Measurements from ENCODE around the gene WDR62. TPM values are rescaled to one million over a fixed set of nuclear protein-coding genes. Genes with fewer than 3 reads are reported as not detected.
A peak's percentile ranks its signal among the peaks of the same experiment; 100 is the strongest.

Gene WDR62
- total RNA-seq, 2 experiments from 2014 or later: 13.6 to 14.3 TPM

GRCh38 chr19:36136964-36137686 is 82.4 kb downstream of the WDR62 start:
- intact Hi-C loops (cut with DNase I, micrococcal nuclease): loop anchor here in 1 of 2 experiments (10.0 kb wide), 2 partner anchors 468 to 1178 kb away; partner anchors contain the start of gene ZNF382
- POLR2A ChIA-PET: no interaction called here
- CTCF ChIA-PET: interaction anchor here (1.3 to 2.9 kb wide), 2 partner anchors 9 to 13 kb away, joined by 3 to 18 read pairs; no protein-coding TSS in a partner anchor
- Mint-ChIP-seq H3K4me1 (peaks cover 35% of the 10 kb centered on the region), H3K36me3 (ENCODE audit: low read depth) (peaks cover 11% of the 10 kb centered on the region), H3K4me3 (no peak overlapping the region), H3K27me3 (no peaks in the 10 kb centered on the region), H3K27ac (peak overlapping the region; percentile 40), H3K9me3 (ENCODE audit: low read depth) (no peaks in the 10 kb centered on the region)
- DNase-seq (peak; percentile 44), ATAC-seq (peak; percentile 3)

- Mint-ChIP-seq H3K9me3 (ENCODE audit: low read depth) (no peaks in the 10 kb centered on the region), H3K4me3 (peak overlapping the region; percentile 97), H3K4me1 (peaks cover 26% of the 10 kb centered on the region), H3K36me3 (ENCODE audit: low read depth) (peaks cover 21% of the 10 kb centered on the region), H3K27ac (peak overlapping the region; percentile 97), H3K27me3 (no peaks in the 10 kb centered on the region)
- intact Hi-C loops (cut with DNase I, micrococcal nuclease): loop anchor here in 1 of 2 experiments (1.0 to 10.0 kb wide), 3 partner anchors 11 to 1176 kb away; partner anchors contain the start of gene ZNF382
- ATAC-seq (no peak), DNase-seq (no peak)
- ChIA-PET POLR2A (interaction anchor here (0.6 to 1.5 kb wide), 3 partner anchors 11 to 332 kb away, joined by 3 to 6 read pairs (median 4); partner anchors contain the start of gene POLR2I), CTCF (interaction anchor here (1.1 to 2.9 kb wide), 2 partner anchors 11 kb away, joined by 5 to 18 read pairs; no protein-coding TSS in a partner anchor)
Observed at GRCh38 chr19:36139120-36139472, 84.4 kb downstream of the WDR62 start.

- peak within 1 kb of the TSS; percentile 97 for H3K27ac Mint-ChIP-seq
- H3K4me3 Mint-ChIP-seq: peak within 1 kb of the TSS; percentile 97
- H3K27me3 Mint-ChIP-seq: no peaks in the 10 kb centered on the region
- CTCF ChIA-PET: interaction anchor here (1.1 kb wide), 1 partner anchor 11 kb away, joined by 5 read pairs; no protein-coding TSS in a partner anchor
- ATAC-seq (peak; percentile 74), DNase-seq (peak; percentile 96)
- intact Hi-C loops (cut with DNase I, micrococcal nuclease): loop anchor here (1.0 to 10.0 kb wide), 10 partner anchors 11 to 1175 kb away; partner anchors contain the start of genes ARHGAP33 (in 1 of the 2), SDHAF1 (in 1 of the 2), ZNF382 (in 1 of the 2) and ZNF565 (in 1 of the 2)
- POLR2A ChIA-PET: interaction anchor here (0.7 to 1.5 kb wide), 2 partner anchors 12 to 25 kb away, joined by 3 to 6 read pairs; partner anchors contain the start of gene POLR2I
- peaks cover 26% of the 10 kb centered on the region for H3K4me1 Mint-ChIP-seq
- H3K36me3 Mint-ChIP-seq (ENCODE audit: low read depth): peaks cover 24% of the 10 kb centered on the region
- no peaks in the 10 kb centered on the region for H3K9me3 Mint-ChIP-seq (ENCODE audit: low read depth)
Observed at GRCh38 chr19:36139473-36140303, 85.0 kb downstream of the WDR62 start, which contains the start of gene CAPNS1. Gene CAPNS1, plus strand, starts transcription at chr19:36140066. Its CDS starts 946 bp downstream, at chr19:36141012.

GRCh38 chr19:36140304-36141038 is 85.8 kb downstream of the WDR62 start:
- peak; percentile 65 for DNase-seq
- intact Hi-C loops (cut with DNase I, micrococcal nuclease): loop anchor here (1.0 to 2.0 kb wide), 12 partner anchors 13 to 496 kb away; partner anchors contain the start of genes TBCB (in 2 of the 2), ALKBH6 (in 1 of the 2), ARHGAP33 (in 1 of the 2) and SDHAF1 (in 1 of the 2)
- Mint-ChIP-seq H3K27me3 (no peaks in the 10 kb centered on the region), H3K9me3 (ENCODE audit: low read depth) (no peaks in the 10 kb centered on the region), H3K4me1 (peaks cover 26% of the 10 kb centered on the region), H3K4me3 (peak overlapping the region; percentile 97), H3K27ac (peak overlapping the region; percentile 97), H3K36me3 (ENCODE audit: low read depth) (peaks cover 28% of the 10 kb centered on the region)
- peak; percentile 14 for ATAC-seq
- CTCF ChIA-PET: interaction anchor here (1.1 kb wide), 1 partner anchor 12 kb away, joined by 5 read pairs; no protein-coding TSS in a partner anchor
- POLR2A ChIA-PET: interaction anchor here (1.5 kb wide), 1 partner anchor 12 kb away, joined by 6 read pairs; no protein-coding TSS in a partner anchor

DNA sequence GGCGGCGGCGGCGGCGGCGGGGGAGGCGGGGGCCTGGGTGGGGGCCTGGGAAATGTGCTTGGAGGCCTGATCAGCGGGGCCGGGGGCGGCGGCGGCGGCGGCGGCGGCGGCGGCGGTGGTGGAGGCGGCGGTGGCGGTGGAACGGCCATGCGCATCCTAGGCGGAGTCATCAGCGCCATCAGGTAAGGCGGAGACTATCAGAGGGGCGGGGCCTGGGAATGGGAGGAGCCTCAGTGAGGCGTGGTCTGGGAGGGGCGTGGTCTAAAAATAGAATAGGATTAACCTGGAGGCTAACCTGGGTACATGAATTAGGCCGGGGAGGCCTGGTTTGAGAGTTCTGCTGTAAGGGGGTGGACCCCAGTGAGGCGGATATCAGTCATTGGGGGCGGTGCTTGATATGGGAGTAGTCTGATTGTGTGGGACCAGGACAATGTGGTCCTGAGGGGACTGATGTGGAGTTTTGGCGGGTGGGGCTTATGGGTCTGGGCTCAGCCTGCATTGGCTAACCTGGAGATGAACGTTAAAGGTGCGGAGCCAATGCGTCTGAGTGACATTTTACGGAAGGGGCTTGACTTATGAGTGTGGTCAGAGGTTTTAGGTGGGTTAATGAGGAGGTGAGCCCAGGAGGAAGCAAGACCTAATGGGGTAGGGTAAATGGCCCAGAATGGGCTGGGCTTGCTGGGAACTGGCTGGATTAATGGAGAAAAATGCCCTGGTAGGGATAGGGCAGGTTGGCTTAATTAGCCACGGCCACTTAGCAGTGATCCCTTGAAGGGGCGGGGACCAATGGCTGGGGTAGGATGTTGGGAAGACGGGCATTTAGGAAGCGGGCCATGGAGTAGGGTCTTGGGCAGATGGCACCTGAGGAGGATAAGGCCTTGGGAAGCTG is 86.6 kb downstream of the WDR62 start:
- ChIA-PET CTCF (no interaction called here), POLR2A (no interaction called here)
- Mint-ChIP-seq H3K27ac (peak overlapping the region; percentile 88), H3K9me3 (ENCODE audit: low read depth) (no peaks in the 10 kb centered on the region), H3K27me3 (no peaks in the 10 kb centered on the region), H3K36me3 (ENCODE audit: low read depth) (peaks cover 36% of the 10 kb centered on the region), H3K4me1 (peaks cover 26% of the 10 kb centered on the region), H3K4me3 (peak overlapping the region; percentile 97)
- DNase-seq (peak; percentile 95), ATAC-seq (peak; percentile 80)
- intact Hi-C loops (cut with DNase I, micrococcal nuclease): loop anchor here (1.0 to 2.0 kb wide), 7 partner anchors 14 to 438 kb away; partner anchors contain the start of genes TBCB (in 2 of the 2), ALKBH6 (in 1 of the 2), THAP8 (in 1 of the 2) and WDR62 (in 1 of the 2)

DNA sequence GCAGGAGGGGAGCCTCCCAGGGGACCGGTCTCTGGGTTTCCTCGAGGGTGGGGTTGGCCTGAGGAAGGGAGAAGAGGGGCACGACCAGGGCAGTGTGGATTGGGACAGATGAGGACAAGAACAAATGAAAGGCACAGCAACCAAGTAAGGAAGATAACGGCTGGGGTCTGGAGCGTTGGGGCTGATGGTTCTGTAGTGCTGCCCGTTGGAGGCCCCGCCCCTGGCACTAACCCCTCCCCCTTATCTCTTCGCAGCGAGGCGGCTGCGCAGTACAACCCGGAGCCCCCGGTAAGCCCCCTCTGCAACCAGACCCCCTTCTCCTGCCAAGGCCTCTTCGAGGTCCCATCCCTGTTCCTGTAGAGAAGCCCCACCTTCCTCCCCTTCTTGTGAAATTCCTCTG is 87.3 kb downstream of the WDR62 start:
- Mint-ChIP-seq H3K27me3 (no peaks in the 10 kb centered on the region), H3K4me1 (peaks cover 18% of the 10 kb centered on the region), H3K4me3 (no peak overlapping the region), H3K27ac (no peak overlapping the region), H3K36me3 (ENCODE audit: low read depth) (peaks cover 42% of the 10 kb centered on the region), H3K9me3 (ENCODE audit: low read depth) (no peaks in the 10 kb centered on the region)
- no peak for DNase-seq
- no peak for ATAC-seq
- ChIA-PET POLR2A (no interaction called here), CTCF (no interaction called here)
- intact Hi-C loops (cut with DNase I, micrococcal nuclease): no loop called here

GRCh38 chr19:36142496-36142895 is 87.8 kb downstream of the WDR62 start:
- Mint-ChIP-seq H3K36me3 (ENCODE audit: low read depth) (peaks cover 45% of the 10 kb centered on the region), H3K27ac (no peak overlapping the region), H3K4me3 (no peak overlapping the region), H3K4me1 (peaks cover 15% of the 10 kb centered on the region), H3K27me3 (no peaks in the 10 kb centered on the region), H3K9me3 (ENCODE audit: low read depth) (no peaks in the 10 kb centered on the region)
- POLR2A ChIA-PET: no interaction called here
- DNase-seq (no peak), ATAC-seq (no peak)
- CTCF ChIA-PET: no interaction called here
- intact Hi-C loops (cut with DNase I, micrococcal nuclease): no loop called here

- intact Hi-C loops (cut with DNase I, micrococcal nuclease): no loop called here
- no peak overlapping the region for H3K27ac Mint-ChIP-seq
- peaks cover 11% of the 10 kb centered on the region for H3K4me1 Mint-ChIP-seq
- POLR2A ChIA-PET: no interaction called here
- DNase-seq (no peak), ATAC-seq (no peak)
- H3K36me3 Mint-ChIP-seq (ENCODE audit: low read depth): peaks cover 54% of the 10 kb centered on the region
- H3K27me3 Mint-ChIP-seq: no peaks in the 10 kb centered on the region
- CTCF ChIA-PET: interaction anchor here (2.4 kb wide), 1 partner anchor 17 kb away, joined by 12 read pairs; no protein-coding TSS in a partner anchor
- H3K4me3 Mint-ChIP-seq: no peak overlapping the region
- H3K9me3 Mint-ChIP-seq (ENCODE audit: low read depth): no peaks in the 10 kb centered on the region
Observed at GRCh38 chr19:36144624-36145023, 89.9 kb downstream of the WDR62 start.

GRCh38 chr19:36149673-36150406 is 95.1 kb downstream of the WDR62 start:
- no peak overlapping the region for H3K4me3 Mint-ChIP-seq
- DNase-seq (no peak), ATAC-seq (no peak)
- peaks cover 33% of the 10 kb centered on the region for H3K36me3 Mint-ChIP-seq (ENCODE audit: low read depth)
- no peaks in the 10 kb centered on the region for H3K4me1 Mint-ChIP-seq
- H3K9me3 Mint-ChIP-seq (ENCODE audit: low read depth): no peaks in the 10 kb centered on the region
- H3K27ac Mint-ChIP-seq: no peak overlapping the region
- no peaks in the 10 kb centered on the region for H3K27me3 Mint-ChIP-seq
- CTCF ChIA-PET: interaction anchor here (0.5 to 1.1 kb wide), 2 partner anchors 20 to 22 kb away, joined by 3 read pairs; no protein-coding TSS in a partner anchor
- intact Hi-C loops (cut with DNase I, micrococcal nuclease): no loop called here
- POLR2A ChIA-PET: no interaction called here
